Gastroesophageal sphincter (tissue), 3 donors: ENCODE data around the gene GNG4.

Experiments used
- CTCF ChIP-seq, 4 experiments: fragments of 200-600 bp in 2 of 4; fragments of 450-650 bp in 2 of 4; sonication (generic) in 1 of 4; IDR thresholded peaks; one replicate each; pipeline ENCODE4 v1.5.1; 2017 to 2019; ENCODE audit warnings: antibody characterized with exemption in 4 of 4, mild to moderate bottlenecking in 2 of 4, moderate library complexity in 2 of 4
- POLR2A ChIP-seq, 2 donors: fragments of 450-650 bp; IDR thresholded peaks; one replicate each; pipeline ENCODE4 v1.6.1; 2017; ENCODE audit warnings: antibody characterized with exemption in 2 of 2, mild to moderate bottlenecking in 2 of 2, moderate library complexity in 1 of 2
- POLR2AphosphoS5 ChIP-seq: sonication (generic); formaldehyde crosslinking; IDR thresholded peaks from one replicate; pipeline ENCODE4 v1.6.1; 2017; ENCODE audit warnings: antibody characterized with exemption

GRCh38 chr1:235586992-235587391 lies 62.6 kb downstream of the GNG4 start:
- TF ChIP-seq POLR2A (IDR thresholded peaks at IDR 0.05) (no peak), CTCF (IDR thresholded peaks at IDR 0.05) (no peak), POLR2AphosphoS5 (no peak)
